ENCODE results near the gene LARP6.
"Not testable (repeated sequence)": the region's sequence is repeated elsewhere in the genome, so short reads cannot be mapped to it uniquely, and the experiment has no call there.

LARP6 gene

GRCh38 chr15:70863450-70864218 lies 9.7 kb upstream of the LARP6 start:
- Mint-ChIP-seq H3K27ac (no peak overlapping the region), H3K27me3 (ENCODE audit: low read depth) (no peaks in the 10 kb centered on the region), H3K4me1 (peaks cover 19% of the 10 kb centered on the region), H3K36me3 (ENCODE audit: low read depth) (no peaks in the 10 kb centered on the region), H3K4me3 (no peak overlapping the region), H3K9me3 (no peaks in the 10 kb centered on the region)
- no peak for TF ChIP-seq CTCF (IDR thresholded peaks at IDR 0.05; ENCODE audit: unreplicated experiment in 3 of 3)

- H3K9me3 Mint-ChIP-seq = no peaks in the 10 kb centered on the region
- H3K36me3 Mint-ChIP-seq (ENCODE audit: low read depth) = no peaks in the 10 kb centered on the region
- TF ChIP-seq CTCF (IDR thresholded peaks at IDR 0.05; ENCODE audit: unreplicated experiment in 3 of 3) = no peak
- no peak overlapping the region for H3K27ac Mint-ChIP-seq
- H3K4me1 Mint-ChIP-seq = peaks cover 19% of the 10 kb centered on the region
- no peak overlapping the region for H3K4me3 Mint-ChIP-seq
- no peaks in the 10 kb centered on the region for H3K27me3 Mint-ChIP-seq (ENCODE audit: low read depth)
These were observed 6.0 kb upstream of the LARP6 start for GRCh38 chr15:70859998-70860397.

GRCh38 chr15:70859322-70859908 lies 5.5 kb upstream of the LARP6 start:
- no peaks in the 10 kb centered on the region for H3K9me3 Mint-ChIP-seq
- peaks cover 24% of the 10 kb centered on the region for H3K4me1 Mint-ChIP-seq
- no peaks in the 10 kb centered on the region for H3K36me3 Mint-ChIP-seq (ENCODE audit: low read depth)
- TF ChIP-seq CTCF (IDR thresholded peaks at IDR 0.05; ENCODE audit: unreplicated experiment in 3 of 3) = no peak
- no peak overlapping the region for H3K4me3 Mint-ChIP-seq
- H3K27me3 Mint-ChIP-seq (ENCODE audit: low read depth) = no peaks in the 10 kb centered on the region
- no peak overlapping the region for H3K27ac Mint-ChIP-seq

- not testable (repeated sequence) for H3K36me3 Mint-ChIP-seq (ENCODE audit: low read depth); H3K27me3 Mint-ChIP-seq (ENCODE audit: low read depth)
These were observed 4.8 kb upstream of the LARP6 start for GRCh38 chr15:70858614-70859321.

GRCh38 chr15:70857562-70858285 lies 3.8 kb upstream of the LARP6 start:
- Mint-ChIP-seq H3K36me3 (ENCODE audit: low read depth) (no peaks in the 10 kb centered on the region), H3K27ac (peak overlapping the region in 1 of 3 experiments; percentile 48), H3K9me3 (no peaks in the 10 kb centered on the region), H3K27me3 (ENCODE audit: low read depth) (no peaks in the 10 kb centered on the region), H3K4me1 (peaks cover 30% of the 10 kb centered on the region), H3K4me3 (no peak overlapping the region)
- no peak for TF ChIP-seq CTCF (IDR thresholded peaks at IDR 0.05; ENCODE audit: unreplicated experiment in 3 of 3)

More at GRCh38 chr15:70858614-70859321, 4.8 kb upstream of the LARP6 start:
- H3K27ac Mint-ChIP-seq, H3K9me3 Mint-ChIP-seq, H3K4me3 Mint-ChIP-seq: not testable (repeated sequence)
- peaks cover 25% of the 10 kb centered on the region for H3K4me1 Mint-ChIP-seq

Data from nephron (organoid).